GM21619 (cell line): Measurements from ENCODE around the gene TFCP2.

Experiments used
- ATAC-seq: cut with Tn5 transposase; IDR thresholded peaks from one replicate; pipeline ENCODE4 v1.9.1; 2021; ENCODE audit not compliant: unreplicated experiment

TFCP2 gene

DNA sequence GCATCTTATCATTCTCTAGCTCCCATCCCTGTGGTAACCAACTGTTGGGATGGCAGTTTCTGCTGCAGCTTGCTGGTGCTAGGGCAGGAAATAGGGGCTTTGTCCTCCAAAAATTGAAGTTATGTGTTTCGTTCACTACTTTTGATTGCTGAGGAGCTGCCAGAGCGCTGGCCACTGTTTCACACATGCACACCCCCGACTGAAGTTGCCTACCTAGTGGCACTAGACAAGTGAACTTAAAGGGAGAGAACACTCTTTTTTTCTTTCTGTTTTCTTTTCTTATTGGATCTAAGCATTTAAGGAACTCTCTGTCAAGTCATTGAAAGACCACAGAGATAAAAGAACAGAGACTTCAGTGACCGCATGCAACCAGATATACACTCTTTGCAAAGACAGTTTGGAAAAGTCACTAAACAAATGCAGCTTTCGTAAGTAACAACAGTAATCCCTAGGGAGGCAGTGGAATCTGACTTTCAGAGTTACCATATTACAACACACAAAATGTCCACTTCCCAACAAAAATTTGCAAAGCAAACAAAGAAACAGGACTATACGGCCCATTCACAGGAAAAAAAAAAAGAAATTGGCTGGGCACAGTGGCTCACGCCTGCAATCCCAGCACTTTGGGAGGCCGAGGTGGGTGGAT lies 12.0 kb downstream of the TFCP2 start:
- ATAC-seq, result no peak

DNA sequence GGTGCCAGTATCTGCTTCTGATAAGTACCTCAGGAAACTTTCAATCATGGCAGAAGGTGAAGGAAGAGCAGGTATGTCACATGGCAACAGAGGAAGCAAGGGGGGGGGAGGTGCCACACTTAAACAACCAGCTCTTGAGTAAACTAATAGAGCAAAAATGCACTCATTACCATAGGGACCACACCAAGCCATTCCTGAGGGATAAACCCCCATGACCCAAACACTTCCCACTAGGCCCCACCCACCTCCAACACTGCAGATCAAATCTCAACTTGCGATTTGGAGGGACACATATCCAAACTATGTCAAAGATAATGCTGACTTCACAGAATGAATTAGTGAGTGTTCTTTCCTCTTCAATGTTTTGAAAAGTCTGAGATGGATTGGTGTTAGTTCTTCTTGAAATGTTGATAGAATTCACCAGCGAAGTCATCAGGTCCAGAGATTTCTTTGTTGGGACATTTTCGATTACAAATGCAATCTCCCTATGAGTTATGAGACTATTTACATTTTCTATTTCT lies 16.6 kb downstream of the TFCP2 start:
- ATAC-seq, result no peak

DNA sequence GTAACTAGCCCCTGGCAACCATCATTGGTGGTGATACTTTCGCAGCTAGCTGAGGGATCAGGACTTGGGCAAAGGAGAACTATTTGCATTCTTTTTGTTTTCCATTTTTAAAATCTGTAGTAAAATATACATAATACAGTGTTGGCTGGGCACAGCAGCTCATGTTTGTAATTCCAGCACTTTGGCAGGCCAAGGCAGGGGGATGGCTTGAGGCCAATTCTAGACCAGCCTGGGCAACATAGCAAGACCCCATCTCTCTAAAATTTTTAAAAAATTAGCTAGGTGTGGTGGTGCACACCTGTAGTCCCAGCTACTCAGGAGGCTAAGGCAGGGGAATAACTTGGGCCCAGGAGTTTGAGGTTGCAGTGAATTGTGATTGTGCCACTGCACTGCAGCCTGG lies 20.0 kb downstream of the TFCP2 start:
- no peak for ATAC-seq

DNA sequence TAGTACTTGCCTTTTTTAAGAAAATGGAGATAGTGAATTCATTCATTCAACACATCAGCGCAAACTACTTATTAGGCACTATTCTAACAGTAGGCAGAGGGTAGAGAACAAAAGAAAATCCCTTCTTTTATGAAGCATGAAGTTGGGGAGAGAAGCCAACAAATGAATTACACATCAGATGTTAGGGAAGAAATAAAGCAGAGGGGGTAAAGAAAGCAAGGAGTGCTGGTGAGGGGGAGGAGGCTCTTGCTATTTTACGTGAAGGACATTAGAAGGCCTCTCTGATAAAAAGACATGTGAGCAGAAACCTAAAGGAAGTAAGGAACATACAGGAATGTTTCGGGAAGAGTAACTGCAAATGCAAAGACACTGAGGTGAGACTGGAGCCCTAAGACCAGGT lies 22.2 kb downstream of the TFCP2 start:
- ATAC-seq, result no peak

DNA sequence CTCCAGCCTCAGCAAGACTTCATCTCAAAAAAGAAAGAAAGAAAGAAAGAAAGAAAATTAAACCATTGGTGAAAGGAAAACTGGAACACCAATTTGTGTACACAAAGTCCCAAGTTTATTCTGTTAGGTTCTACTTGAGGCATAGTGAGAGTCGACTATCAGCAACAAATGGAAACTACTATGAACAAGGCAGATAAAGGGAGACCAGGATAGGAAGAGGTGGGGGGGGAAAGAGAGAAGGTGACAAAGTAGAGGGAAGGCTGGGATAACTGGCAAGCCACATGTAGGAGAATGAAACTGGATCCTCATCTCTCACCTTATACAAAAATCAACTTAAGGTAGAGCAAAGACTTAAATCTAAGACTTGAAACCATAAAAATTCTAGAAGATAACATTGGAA lies 25.6 kb downstream of the TFCP2 start:
- no peak for ATAC-seq

DNA sequence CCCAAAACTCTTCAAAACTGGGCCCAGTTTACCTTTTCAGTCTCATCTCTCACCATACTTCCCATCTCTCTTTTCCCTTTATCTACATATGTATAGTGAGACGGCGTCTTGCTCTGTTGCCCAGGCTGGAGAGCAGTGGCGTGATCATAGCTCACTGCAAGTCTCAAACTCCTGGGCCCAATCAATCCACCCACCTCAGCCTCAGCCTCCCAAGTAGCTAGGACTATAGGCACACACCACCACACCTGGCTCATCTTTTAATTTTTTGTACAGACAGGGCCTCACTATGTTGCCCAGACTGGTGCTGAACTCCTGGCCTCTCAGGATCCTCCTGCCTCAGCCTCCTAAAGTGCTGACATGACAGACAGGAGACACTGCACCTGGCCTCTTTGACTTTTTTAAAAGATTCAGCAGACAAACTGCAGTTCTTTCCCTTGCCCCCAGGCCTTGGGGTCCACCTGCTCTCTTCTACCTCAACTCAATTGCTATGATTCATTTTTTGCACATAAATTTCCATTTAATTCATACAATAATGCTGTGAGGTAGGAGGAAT lies 33.6 kb downstream of the TFCP2 start:
- ATAC-seq, result no peak

DNA sequence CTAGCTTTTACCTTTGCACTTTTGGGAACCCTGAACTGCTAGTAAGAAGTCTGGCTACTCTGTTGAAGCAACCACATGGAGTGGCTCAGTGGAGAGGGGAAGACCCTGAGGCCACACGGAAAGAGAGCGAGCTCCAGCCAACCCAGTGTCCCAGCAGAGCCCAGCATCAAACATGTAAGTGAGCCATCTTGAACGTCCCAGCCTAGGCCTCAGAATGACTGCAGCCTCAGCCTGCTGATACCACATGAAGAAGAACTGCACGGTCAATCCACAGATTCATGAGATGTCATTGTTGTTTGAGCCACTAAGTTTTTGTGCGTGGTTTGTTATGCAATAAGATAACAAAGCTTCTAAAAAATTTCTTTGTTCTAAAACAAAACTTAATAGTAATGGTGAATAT lies 40.2 kb downstream of the TFCP2 start:
- no peak for ATAC-seq

DNA sequence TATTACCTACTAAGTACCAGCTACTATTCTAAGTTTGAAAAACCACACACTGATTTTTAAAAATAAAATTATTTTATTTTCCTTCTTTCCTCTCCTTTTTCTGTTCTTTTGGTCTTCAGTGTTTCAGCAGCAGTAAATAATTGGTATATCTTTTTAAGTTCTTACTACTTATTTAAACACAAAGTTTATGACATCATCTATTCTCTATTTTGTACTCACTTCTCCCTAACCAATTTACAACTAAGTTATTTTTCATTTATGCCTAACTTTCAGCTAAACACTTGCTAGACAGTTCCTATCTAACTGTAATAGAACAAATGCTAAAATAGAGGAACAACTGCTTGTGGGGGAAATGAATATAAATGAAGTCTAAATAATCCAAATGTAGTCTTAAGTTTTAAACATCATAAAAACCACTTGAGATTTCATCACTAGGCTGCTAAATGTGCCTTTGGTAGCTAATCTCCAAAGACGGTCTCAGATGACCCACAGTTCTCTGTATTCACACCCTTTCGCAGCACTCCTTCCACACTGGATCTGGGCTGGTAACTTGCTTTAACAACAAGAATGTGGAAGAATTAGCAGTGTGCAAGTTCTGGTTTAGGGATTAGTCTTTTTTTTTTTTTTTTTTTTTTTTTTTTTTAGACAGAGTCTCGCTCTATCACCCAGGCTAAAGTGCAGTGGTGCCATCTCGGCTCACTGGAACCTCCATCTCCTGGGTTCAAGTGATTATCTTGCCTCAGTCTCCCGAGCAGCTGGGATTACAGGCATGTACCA lies 41.0 kb downstream of the TFCP2 start:
- no peak for ATAC-seq

DNA sequence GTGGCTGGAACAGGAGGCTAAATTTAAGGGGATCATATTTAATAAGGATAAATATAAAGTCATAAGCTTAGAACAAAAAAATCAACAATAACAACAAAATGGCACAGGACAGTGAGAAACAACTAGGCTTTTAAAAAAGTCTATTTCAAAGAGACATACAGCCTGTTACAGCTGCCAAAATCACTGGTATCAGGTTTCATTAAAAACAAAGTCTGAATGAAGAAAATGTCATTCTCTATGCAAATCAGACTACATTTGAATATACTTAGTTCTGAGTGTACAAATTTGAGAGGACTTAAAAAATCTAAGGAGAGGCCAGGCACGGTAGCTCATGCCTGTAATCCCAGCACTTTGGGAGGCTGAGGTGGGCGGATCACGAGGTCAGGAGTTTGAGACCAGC lies 44.0 kb downstream of the TFCP2 start:
- ATAC-seq, result no peak

DNA sequence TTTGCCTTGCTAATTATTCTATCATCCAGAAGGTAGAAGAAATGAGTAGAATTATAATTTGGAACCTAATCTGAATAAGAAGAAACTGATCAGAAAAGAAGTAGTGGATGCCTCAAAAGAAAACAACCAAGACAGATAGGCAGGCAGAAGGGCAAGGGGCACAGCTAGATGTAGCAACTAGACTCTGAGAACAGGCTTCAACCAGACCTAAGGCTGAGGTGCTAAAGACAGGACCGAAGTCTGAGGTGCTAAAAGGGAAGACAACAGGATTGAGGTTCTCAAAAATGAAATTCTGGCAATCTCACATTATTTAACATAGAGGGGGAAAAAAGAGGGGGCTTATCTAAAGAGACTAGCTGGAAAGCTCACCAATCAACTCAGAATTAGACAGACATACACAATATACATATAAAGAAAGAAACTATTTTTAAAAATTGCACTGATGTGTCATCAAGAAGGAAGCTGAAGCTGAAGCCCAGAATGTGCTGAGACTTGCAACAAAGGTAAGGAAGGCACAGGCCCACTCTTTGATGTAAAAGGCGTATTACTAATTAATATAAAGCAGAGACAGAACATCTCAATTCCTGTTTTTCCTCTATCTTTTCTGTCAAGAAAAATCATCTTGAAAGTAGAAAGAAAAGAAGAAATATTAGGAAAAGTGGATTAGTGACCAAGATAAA lies 45.7 kb downstream of the TFCP2 start:
- no peak for ATAC-seq

DNA sequence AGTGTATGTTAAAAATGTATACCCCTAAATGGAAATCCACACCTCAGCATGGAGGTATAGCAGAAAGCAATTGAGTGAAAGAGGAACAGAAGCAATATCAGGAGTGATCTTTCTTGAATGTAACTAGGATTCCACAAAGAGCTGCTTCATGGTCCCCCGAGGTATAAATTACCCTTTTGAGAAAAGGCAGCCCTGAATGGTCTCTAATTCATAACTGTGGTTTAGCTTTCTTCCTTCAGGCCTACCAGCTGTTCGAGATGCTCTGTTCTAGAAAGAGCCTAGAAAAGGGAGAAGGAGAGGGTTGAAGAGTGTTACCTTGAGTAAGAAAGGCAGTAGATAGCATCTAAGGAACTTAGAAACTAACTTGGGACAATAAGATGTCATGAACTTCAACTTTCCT lies 46.6 kb downstream of the TFCP2 start:
- no peak for ATAC-seq

DNA sequence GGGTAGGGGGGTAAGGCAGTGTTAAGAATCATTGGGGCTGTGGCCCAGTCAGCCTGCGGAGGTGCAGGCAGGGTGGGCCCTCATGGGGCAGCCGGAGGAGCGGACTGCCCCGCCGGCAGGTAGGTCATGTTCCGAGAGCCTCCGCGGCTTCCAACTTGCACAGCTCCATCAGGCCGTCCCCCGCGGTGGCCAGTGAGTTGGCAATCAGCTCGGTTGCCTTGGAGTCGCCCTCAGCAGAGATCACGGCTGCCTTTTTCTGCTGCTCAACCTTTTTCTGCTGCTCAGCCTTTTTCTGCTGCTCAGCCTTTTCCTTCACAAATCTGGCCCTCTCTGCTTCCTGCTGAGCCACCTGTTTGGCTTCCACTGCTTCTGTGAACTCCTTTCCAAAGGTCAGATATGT lies 48.4 kb downstream of the TFCP2 start:
- ATAC-seq, result no peak

DNA sequence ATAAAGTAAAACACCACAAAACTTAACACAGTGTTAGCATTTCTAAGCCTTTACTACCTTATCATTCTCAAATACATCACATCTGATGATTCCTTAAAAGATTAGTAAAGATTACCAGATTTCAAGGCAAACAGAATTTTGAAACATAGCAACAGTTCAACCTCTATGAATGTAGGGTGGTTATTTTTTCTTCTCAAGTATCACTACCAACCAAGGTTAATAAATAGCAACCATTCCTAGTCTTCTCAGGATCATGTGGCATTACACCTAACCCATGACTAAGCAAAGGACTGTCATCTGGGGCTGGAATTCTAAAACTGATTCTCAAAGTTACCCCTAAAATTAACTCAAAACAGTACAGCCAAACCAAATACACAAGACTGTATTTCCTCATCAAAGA lies 50.1 kb downstream of the TFCP2 start:
- ATAC-seq, result no peak

DNA sequence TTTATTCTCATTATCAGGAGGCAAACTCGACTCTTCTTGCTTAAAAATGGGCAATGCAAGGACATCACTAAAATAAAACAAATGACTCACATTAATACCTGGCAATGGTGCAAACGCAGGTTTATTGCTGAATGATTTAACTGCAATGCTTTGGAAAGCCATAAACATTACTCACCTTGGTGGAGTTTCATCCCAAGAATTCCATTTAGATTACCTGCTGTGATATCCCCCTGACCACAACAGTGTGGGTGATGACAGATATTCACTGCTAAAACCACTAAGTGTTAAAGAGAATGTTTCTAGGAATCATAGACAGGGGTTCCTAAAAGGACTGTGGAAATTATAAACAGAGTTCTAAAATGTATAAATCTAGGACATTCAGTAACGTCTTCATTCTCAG lies 54.2 kb downstream of the TFCP2 start:
- ATAC-seq, result no peak

DNA sequence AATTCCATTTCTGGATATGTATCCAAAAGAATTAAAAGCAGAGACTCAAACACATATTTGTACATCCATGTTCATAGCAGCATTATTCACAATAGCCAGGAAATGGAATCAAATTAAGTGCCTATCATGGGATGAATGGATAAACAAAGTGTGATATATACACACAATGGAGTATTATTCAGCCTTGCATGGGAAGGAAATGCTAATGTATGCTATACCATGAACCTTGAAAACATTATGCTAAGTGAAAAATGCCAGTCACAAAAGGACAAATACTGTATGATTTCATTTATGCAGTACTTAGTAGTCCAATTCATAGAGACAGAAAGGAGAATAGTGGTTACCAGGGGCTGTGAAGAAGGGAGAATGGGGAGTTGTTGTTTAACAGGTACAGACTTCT lies 57.4 kb downstream of the TFCP2 start:
- ATAC-seq, result no peak

DNA sequence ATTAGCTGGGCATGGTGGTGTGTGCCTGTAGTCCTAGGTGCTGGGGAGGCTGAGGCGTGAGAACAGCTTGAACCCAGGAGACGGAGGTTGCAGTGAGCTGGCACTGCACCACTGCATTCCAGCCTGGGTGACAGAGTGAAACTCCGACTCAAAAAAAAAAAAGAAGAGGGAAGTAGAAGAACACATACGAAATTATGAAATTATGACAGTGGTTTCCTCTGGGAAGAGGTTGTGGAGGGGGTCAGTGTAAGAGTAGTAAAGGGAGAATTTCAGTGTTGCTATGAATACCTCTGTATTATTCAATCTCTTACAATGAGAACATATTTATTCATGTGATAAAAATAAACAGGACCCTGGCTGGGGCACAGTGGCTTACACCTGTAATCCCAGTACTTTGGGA lies 64.8 kb downstream of the TFCP2 start:
- no peak for ATAC-seq

DNA sequence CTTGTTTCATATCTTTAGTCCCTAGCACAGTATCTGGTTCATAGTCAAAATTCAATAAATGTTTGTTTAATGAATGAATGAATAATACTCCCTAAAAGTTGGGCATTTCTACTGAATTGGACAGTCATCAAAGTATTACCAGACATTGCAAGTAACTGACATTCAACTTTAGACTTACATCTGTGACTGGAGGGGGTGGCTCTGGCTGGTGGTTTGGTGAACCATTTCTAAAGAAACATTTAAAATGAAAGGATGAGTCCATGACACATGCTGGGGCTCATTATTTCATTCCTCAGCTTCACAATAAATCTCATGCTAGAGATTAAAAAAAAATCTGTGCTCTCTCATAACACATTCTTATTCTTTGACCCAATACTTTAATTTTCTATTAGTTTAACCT lies 69.0 kb downstream of the TFCP2 start:
- no peak for ATAC-seq

DNA sequence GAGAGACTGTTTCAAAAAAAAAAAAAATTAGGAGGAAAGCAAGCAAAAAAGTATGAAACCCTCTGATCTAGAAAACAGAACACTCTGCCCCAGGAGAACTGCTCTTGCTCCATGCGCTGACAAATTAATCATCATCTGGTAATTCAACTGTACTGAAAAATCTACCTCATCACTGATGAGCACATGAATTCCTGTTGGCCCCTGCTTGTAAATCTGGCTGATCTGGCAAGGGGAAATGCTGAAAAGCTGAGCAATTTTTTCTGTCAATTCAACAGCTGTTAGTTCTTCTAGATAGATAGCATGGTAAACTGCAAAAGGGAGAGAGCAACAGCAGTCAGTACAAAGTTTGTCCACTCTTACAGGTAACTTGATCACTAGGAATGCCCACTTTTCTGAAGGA lies 74.3 kb downstream of the TFCP2 start:
- no peak for ATAC-seq

DNA sequence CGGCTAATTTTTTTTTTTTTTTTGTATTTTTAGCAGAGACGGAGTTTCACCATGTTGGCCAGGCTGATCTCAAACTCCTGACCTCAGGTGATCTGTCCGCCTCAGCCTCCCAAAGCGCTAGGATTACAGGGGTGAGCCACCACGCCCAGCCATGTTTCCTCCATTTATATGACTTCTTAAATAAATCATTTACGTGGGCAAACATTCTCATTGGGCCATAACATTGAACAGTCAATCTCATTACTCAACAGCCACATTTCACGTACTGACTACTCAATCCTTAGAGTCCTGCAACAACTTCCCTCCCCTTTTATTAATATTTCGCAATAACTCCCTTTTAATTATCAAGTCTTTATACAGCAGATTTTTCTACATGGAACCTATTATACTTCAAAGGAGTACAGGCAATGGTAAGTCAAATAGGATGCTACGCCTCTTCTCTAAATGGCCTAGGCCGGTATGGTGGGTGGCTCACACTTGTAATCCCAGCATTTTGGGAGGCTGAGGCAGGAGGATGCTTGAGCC lies 82.2 kb downstream of the TFCP2 start:
- no peak for ATAC-seq

DNA sequence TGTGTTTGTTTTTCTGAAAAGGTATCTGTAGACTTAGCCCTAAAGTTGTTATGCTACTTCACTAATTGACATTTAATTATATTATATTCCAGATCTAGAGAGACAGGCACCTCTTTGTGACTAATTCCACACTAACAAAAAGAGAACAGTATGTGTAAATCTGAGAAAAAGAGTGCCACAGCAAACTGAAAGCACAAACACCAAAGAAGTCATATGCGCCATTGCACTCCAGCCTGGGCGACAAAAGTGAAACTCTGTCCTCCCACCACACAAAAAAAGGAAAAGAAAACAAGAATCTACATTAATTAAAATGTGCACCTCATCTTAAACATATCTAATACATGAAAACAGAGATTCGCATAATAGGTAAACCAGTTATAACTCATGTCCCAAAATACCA lies 85.1 kb downstream of the TFCP2 start:
- ATAC-seq, result no peak

DNA sequence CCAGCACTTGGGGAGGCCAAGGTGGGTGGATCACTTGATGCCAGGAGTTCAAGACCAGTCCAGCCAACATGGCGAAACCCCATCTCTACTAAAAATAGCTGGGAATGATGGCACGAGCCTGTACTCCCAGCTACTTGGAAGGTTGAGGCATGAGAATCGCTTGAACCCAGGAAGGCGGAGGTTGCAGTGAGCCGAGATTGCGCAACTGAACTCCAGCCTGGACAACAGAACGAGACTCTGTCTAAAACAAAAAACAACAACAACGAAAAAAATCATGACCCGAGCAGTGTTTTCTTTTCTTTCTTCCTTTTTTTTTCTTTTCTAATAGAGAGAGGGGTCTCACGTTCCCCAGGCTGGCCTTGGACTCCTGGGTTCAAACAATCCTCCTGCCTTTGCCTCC lies 86.0 kb downstream of the TFCP2 start:
- ATAC-seq, result no peak

DNA sequence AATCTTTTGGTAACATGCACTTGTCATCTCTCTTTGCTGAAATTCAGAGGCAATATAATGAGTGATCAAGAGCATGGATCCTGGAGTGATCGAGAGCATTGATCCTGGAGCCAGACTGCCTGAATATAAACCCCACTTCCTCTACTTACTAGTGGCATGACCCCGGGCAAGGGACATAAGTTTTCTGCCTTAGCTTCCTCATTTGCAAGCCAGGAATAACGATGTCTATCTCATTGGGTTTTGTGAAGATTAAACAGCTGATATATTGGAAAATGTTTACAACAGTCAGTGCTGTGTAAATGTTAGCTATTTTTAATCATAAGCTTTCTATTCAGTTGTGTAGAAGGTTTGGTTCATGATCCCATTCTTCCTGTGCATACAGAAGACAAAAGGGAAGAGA lies 87.2 kb downstream of the TFCP2 start:
- no peak for ATAC-seq
